Endometrial microvascular endothelial cells (primary cell): Measurements from ENCODE around the gene CLDN11. TPM values are rescaled to one million over a fixed set of nuclear protein-coding genes. Genes with fewer than 3 reads are reported as not detected.

Source experiments
- in situ Hi-C: cut with HindIII; loops from 2 replicates; pipeline ENCODE4 v1.10.0; 2017; ENCODE audit warnings: low sequenced_read_pairs, low pct_unique_long_range_greater_than_20kb; ENCODE audit errors: inconsistent ontology term
- total RNA-seq: library from RNA; depleted of rRNA; stranded (reverse); fragments of >200 nt; gene quantifications from one replicate; pipeline ENCODE4 v1.2.3, GENCODE V29; 2015; ENCODE audit errors: inconsistent ontology term

CLDN11 gene
- total RNA-seq, 1 donor from 2014 or later, result 1,053 TPM

DNA sequence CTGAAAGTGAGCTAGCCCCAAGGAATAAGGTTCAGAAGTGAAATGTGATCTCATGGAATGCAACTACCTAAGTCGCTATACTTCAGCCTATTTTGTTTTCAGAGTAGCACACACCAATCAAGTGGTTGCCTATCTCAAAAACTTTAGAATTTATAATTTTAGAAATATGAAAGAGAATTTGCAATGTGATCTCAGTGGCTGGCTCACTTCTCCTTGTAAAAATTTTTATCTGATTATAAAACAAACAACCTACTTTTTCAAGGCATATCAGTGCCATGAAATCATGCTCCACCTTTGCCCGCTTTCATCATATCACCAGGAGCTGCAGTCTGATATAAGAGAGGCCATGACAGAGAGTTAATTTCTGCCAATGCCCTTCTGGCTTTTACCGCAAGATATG, 47.3 kb downstream of the CLDN11 start:
- in situ Hi-C loops, result no loop called here

DNA sequence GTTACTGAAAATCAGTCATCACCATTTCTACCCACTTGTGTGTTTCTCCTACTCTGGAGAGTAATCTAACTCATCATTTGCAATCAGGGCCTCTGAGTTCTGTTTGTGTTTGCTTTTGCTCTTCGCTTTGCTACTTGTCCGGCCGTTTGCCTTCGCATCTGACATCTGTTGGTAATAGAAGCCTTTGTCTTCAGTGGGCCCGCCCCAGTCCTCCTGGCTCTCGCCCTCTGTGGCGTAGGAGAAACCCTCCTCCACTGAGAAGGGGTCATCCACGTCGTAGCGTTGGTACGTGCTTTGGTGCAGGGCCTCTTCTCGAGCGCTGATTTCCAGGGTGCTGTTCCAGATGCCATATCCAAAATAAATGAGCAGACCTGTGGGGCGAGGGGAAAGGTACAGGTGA, 48.3 kb downstream of the CLDN11 start:
- in situ Hi-C loops, result no loop called here

DNA sequence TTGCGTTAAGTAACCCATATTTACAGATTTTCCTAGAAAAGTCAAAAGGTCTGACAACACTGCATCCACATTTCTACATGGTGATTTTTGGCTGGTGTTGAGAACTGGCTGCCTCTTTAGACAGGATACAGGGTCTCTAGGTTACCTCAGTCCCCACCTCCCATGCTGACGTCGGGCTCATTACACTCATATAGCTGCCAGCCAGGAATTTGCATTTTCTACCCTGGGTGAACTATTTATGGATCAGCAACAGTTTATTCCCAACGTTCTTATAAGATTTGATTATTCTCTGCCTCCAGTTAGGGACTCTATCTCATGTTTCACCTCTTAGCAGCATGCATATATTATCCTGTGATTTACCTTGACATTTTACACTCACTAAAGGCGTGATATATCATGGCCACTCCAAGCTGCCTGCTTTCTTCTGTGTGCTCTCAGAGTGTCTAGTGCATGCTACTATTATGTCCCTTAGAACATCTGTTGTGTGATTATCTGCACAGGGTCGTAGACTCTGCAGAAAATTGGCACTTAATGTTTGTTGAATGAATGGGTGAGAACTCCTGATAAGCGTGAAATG, 49.0 kb downstream of the CLDN11 start:
- in situ Hi-C loops, result no loop called here

DNA sequence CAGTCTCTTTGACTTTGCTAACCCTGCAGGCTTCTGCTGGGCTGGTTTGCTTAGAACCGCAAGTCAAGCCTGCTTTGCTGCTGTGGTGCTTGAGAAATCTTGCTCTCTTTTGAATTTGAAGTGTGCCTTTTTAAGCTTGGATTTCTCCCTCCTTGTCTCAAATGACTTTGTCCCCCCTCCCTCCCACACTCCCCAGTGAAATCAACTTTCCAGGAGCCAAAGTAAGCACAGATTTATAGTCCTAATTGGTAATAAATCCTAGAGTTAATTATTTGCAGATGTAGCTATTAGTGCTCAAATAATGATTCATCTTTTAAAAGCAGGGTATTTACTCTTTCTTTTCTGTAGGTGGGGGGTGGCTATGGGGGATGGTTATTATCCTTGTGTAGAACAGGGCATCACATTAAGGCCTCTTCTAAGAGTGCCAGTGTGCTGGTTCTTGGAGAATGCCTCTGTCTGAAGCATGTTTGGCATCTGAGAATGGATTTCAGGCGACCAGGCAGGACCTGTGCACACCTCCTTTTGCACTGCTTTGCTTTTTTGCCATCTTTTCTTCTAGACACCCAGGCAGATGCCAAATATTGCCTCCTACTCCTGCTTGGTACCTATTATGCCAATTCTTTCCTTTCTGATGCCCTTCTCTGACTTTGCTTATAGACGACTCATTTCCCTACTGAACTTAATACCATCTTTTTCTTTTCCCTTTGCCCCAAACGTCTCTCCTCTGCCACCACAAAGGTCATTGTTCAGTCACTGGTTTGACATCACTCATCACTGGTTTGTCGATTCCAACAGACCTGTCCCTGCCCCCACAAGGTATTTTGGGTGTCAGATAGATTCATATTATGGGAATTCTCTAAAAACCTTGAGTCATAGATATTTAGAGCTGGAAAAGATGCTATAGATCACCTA, 50.7 kb downstream of the CLDN11 start:
- in situ Hi-C loops, result no loop called here

- in situ Hi-C loops, result no loop called here
Observed at GRCh38 chr3:170470063-170471016, 51.7 kb downstream of the CLDN11 start.

DNA sequence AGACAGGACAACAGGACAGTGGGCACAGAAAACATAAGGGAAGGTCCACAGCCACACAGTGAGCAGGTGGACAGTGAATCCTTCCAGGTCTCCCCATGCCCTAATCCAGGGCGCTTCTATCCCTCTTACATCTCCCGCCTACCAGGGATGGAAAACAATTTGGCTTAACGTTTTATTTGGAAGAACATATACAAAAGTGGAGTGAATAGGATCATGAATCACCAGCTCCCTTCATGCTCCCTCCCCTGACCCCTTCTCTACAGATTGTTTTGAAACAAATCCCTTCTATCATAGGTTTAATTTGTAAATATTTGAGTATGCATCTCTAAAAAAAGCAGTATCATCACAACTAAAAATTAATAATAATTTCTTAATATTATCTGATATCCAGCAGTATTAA, 52.5 kb downstream of the CLDN11 start:
- in situ Hi-C loops, result no loop called here

- in situ Hi-C loops, result no loop called here
Observed at GRCh38 chr3:170473358-170473757, 54.7 kb downstream of the CLDN11 start.

- in situ Hi-C loops, result no loop called here
Observed at GRCh38 chr3:170475092-170475685, 56.5 kb downstream of the CLDN11 start.

GRCh38 chr3:170476291-170476690, 57.6 kb downstream of the CLDN11 start:
- in situ Hi-C loops, result no loop called here

- in situ Hi-C loops, result no loop called here
Observed at GRCh38 chr3:170477395-170477794, 58.7 kb downstream of the CLDN11 start.

DNA sequence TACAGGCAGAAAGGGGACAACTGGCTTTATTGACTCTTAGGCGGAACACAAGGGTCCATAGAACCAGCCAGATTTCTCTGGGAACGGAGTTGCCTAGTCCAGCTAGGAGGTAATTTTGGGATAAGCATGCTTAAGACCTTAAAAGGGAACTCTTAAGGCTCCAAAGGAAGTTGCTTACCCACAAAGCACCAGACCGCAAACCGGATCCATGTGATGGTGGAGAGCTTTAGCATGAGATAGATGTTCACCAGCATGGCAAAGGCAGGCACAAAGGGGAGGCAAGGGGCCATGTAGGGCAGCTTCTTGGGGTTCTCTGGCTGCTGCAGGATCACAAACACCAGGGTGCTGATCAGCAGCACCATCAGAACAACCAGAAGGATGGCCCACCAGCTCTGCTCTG, 61.4 kb downstream of the CLDN11 start:
- in situ Hi-C loops, result no loop called here

DNA sequence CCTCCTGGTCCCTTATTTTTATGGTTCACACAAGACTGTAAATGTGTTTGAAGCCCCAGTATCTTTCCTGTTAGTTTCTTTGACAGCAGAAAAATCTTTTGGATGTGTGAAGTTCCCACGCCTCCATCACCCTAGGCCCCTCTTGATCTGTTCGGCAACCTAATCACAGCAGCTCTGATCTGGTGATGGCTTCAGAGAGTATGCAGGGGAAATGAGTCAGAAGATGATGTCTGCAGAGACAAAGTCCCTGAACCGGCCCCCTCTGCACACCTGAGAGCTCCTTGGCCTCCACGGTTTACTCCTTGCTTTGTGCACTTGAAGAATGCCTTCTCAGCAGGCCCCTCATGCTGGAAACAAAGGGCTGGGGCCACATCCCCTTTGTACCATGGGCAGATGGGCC, 63.5 kb downstream of the CLDN11 start:
- in situ Hi-C loops, result no loop called here

DNA sequence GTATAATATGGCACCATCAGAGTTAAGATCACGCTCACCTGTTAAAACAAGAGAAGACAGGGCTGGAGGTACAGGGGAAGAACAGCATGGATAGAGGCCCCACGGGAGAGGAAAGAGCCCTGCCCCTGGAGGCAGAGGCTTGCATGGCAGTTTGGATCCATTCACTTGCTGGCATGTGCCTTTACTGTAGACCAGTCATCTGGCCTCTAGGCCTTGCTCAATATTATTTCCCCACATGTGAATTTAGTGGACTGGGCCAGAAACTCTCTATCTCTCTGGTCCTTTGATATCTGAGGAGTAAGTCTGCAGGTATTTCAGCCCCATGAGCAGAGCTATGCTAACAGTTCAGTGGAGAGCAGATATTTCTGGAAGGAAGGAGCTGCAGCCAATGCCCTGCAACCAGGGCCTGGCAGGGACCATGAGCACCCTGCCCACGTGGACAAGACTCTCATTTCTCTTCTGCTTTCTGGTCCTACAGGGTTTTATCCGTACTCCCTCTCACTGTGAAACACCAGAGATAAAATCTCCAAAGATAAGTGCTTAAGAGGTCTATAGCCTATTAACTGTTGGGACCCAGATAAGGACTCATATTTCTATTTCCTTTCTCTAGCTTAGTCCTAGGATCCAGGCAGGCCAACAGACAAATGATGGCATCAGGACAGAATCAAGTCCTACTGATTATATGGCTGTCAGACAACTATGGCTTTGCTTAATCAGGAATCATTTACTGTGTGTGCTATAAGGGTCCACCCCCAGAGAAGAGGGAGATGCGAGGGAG, 65.0 kb downstream of the CLDN11 start:
- in situ Hi-C loops, result no loop called here

Other genes starting within 250 kb of the CLDN11 start
- 18.9 TPM for gene PHC3, start 237.1 kb upstream of the CLDN11 start, total RNA-seq
- 29.4 TPM for gene PRKCI, start 196.4 kb upstream of the CLDN11 start, total RNA-seq
- 18.7 TPM for gene SKIL, start 61.2 kb upstream of the CLDN11 start, total RNA-seq
- gene SLC7A14, start 167.2 kb downstream of the CLDN11 start, total RNA-seq, result 0.09 TPM